ENCODE results near the gene KCNK10. TPM values are rescaled to one million over a fixed set of nuclear protein-coding genes. Genes with fewer than 3 reads are reported as not detected.

The KCNK10 gene
- total RNA-seq, 4 donors from 2014 or later: 0.04 to 0.08 TPM; not detected in 2

DNA sequence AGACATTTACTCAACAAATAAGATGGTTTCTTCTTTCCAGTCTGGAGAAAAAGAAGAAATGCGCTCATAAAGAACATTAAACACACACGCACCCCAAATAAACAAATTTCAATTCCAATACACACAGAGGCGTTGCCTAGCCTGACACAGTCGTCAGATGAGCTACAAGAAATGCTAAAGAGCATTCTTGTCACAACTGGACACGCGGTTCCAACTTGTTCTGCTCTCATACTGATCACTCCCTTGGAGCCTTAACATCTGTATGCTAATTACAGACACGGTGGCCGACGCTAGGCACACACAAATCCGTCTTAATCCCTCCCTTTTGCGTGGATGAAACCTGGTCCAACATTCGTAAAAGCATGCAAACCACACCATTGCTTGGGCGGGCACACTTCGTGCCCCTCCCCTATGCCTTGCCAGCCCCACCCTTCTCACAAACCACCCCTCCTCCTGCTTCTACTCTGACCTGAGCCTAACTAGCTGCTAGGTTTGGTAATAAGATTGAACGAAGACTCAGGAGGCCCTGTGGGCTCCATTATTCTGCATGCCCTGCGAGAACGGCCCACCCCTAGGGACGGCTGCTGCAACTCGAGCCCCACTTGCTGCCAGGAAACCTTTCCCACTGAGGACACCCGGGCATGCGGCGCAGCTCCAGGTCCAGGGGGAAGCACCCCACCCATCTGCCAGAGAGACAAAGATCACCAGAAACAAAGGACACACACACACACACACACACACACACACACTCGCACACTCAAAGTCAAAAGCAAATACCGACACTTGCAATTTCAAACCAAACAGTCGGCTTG is 1.2 kb downstream of the KCNK10 start:
- Histone ChIP-seq H3K4me3 (no peak overlapping the region), H3K36me3 (no peaks in the 10 kb centered on the region), H3K9me3 (no peaks in the 10 kb centered on the region), H3K27me3 (peaks cover 76% of the 10 kb centered on the region), H3K4me1 (peaks cover 23% of the 10 kb centered on the region), H3K27ac (no peak overlapping the region)
- no peak for DNase-seq (ENCODE audit: low spot score in 2 of 2)
- TF ChIP-seq, protein P1, sequence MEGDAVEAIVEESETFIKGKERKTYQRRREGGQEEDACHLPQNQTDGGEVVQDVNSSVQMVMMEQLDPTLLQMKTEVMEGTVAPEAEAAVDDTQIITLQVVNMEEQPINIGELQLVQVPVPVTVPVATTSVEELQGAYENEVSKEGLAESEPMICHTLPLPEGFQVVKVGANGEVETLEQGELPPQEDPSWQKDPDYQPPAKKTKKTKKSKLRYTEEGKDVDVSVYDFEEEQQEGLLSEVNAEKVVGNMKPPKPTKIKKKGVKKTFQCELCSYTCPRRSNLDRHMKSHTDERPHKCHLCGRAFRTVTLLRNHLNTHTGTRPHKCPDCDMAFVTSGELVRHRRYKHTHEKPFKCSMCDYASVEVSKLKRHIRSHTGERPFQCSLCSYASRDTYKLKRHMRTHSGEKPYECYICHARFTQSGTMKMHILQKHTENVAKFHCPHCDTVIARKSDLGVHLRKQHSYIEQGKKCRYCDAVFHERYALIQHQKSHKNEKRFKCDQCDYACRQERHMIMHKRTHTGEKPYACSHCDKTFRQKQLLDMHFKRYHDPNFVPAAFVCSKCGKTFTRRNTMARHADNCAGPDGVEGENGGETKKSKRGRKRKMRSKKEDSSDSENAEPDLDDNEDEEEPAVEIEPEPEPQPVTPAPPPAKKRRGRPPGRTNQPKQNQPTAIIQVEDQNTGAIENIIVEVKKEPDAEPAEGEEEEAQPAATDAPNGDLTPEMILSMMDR (IDR thresholded peaks at IDR 0.05): no peak
- TF ChIP-seq POLR2AphosphoS5 (IDR thresholded peaks at IDR 0.05) (no peak), POLR2A (IDR thresholded peaks at IDR 0.05) (no peak), EP300 (IDR thresholded peaks at IDR 0.05) (no peak)
- WGBS: 24% methylated on average over 24 of the region's 25 CpGs

DNA sequence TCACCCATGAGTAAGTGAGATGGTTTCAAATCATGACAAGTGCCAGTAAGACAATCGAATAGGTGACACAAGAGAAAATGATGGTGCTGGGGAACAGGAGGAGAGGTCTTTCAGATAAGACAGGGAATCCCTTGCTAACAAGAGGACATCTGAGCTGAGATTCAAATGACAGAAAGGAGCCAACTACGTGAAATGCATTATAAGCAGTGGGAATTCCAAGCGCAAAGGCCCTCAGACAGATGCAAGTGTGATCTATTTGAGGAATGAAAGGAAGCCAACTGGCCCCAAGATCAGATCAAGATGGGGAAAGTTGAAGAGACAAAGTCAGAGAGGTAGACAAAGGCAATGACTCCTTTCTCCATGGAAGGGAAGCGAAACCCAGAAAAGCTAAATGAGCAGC is 4.7 kb downstream of the KCNK10 start:
- DNase-seq (ENCODE audit: low spot score in 2 of 2): no peak
- peaks cover 11% of the 10 kb centered on the region for H3K4me1 ChIP-seq
- TF ChIP-seq POLR2AphosphoS5 (IDR thresholded peaks at IDR 0.05) (no peak), EP300 (IDR thresholded peaks at IDR 0.05) (no peak), POLR2A (IDR thresholded peaks at IDR 0.05) (no peak)
- TF ChIP-seq, protein P1 (IDR thresholded peaks at IDR 0.05): no peak
- peaks cover 48% of the 10 kb centered on the region for H3K27me3 ChIP-seq
- no peaks in the 10 kb centered on the region for H3K36me3 ChIP-seq
- WGBS: 78% methylated on average over 4 of the region's 4 CpGs
- H3K4me3 ChIP-seq: no peak overlapping the region
- no peaks in the 10 kb centered on the region for H3K9me3 ChIP-seq
- no peak overlapping the region for H3K27ac ChIP-seq

DNA sequence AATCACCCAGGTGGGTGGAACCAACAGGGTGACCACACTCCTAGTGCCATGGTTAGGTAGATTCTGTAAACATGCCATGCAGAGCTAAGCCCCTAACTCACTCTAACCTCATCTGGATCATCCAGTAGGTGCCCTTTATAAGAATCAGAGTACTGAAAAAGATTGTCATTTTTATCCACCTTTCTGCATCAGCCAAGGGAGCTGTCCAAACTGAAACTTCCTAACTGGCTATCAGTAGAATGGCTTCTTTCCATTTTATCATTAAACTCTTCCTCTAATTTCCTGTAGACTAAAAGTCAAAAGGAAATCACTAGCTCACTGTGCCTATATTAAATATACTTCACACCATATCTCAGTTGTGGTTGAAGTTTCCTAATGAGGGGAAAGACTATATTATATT is 6.5 kb downstream of the KCNK10 start:
- H3K27me3 ChIP-seq: peaks cover 29% of the 10 kb centered on the region
- DNase-seq (ENCODE audit: low spot score in 2 of 2): no peak
- H3K36me3 ChIP-seq: no peaks in the 10 kb centered on the region
- H3K4me3 ChIP-seq: no peak overlapping the region
- TF ChIP-seq POLR2A (IDR thresholded peaks at IDR 0.05) (no peak), EP300 (IDR thresholded peaks at IDR 0.05) (no peak), POLR2AphosphoS5 (IDR thresholded peaks at IDR 0.05) (no peak)
- TF ChIP-seq, protein P1 (IDR thresholded peaks at IDR 0.05): no peak
- H3K4me1 ChIP-seq: no peaks in the 10 kb centered on the region
- H3K27ac ChIP-seq: no peak overlapping the region
- H3K9me3 ChIP-seq: no peaks in the 10 kb centered on the region

DNA sequence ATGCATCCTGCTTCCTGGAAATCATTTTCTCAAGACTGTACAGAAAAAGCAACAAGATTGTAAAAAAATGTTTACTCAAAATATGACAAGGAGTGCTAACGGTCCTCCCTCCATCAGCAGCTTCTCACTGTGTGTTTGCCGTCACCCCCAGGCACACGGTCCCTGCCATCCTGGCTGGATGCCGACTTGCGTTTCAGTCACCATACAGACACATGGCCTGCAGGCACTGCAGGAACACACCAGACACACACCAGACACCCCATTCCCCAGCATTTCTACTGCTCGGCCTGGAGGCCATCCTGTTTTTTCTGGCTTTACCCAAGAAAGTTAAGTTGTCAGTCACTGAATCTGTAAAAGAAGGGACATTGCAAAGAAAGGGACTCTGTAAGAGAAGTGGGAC is 10.8 kb downstream of the KCNK10 start:
- Histone ChIP-seq H3K4me1 (no peaks in the 10 kb centered on the region), H3K9me3 (no peaks in the 10 kb centered on the region), H3K27ac (no peak overlapping the region), H3K4me3 (no peak overlapping the region), H3K36me3 (no peaks in the 10 kb centered on the region), H3K27me3 (peaks cover 6% of the 10 kb centered on the region)
- no peak for TF ChIP-seq POLR2A (IDR thresholded peaks at IDR 0.05)
- TF ChIP-seq EP300 (IDR thresholded peaks at IDR 0.05): no peak
- TF ChIP-seq, protein P1 (IDR thresholded peaks at IDR 0.05): no peak
- no peak for TF ChIP-seq POLR2AphosphoS5 (IDR thresholded peaks at IDR 0.05)
- DNase-seq (ENCODE audit: low spot score in 2 of 2): no peak
- 44% methylated on average over 6 of the region's 6 CpGs for WGBS

DNA sequence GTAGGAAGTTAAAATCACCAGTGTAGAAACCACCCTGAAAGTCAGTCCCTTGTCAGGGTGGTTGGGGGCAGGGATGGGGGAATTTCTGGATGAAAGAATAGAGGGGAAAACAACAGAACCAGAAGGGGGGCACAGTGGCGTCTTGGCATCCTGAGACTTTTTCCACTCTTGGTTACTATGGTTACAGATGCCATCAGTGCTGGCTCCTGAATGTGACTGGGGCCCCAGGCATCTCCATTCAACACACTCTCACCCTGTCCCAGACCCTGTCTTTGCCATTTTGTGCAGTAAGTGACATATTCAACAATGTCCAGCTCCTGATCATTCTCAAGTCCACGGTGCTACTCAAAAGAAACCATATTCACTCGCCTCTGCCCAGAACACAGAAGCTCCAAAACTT is 11.3 kb downstream of the KCNK10 start:
- Histone ChIP-seq H3K9me3 (no peaks in the 10 kb centered on the region), H3K4me1 (no peaks in the 10 kb centered on the region), H3K4me3 (no peak overlapping the region), H3K36me3 (no peaks in the 10 kb centered on the region), H3K27me3 (peaks cover 6% of the 10 kb centered on the region), H3K27ac (no peak overlapping the region)
- DNase-seq (ENCODE audit: low spot score in 2 of 2): no peak
- 64% methylated on average over 3 of the region's 3 CpGs for whole genome bisulfite sequencing
- TF ChIP-seq, protein P1 (IDR thresholded peaks at IDR 0.05): no peak
- TF ChIP-seq POLR2AphosphoS5 (IDR thresholded peaks at IDR 0.05): no peak

Data from suprapubic skin (tissue), 4 donors.